ENCODE data around the gene GALNT16. TPM values are rescaled to one million over a fixed set of nuclear protein-coding genes. Genes with fewer than 3 reads are reported as not detected.

Gene GALNT16
- polyA plus RNA-seq, 1 donor = 24.1 TPM

DNA sequence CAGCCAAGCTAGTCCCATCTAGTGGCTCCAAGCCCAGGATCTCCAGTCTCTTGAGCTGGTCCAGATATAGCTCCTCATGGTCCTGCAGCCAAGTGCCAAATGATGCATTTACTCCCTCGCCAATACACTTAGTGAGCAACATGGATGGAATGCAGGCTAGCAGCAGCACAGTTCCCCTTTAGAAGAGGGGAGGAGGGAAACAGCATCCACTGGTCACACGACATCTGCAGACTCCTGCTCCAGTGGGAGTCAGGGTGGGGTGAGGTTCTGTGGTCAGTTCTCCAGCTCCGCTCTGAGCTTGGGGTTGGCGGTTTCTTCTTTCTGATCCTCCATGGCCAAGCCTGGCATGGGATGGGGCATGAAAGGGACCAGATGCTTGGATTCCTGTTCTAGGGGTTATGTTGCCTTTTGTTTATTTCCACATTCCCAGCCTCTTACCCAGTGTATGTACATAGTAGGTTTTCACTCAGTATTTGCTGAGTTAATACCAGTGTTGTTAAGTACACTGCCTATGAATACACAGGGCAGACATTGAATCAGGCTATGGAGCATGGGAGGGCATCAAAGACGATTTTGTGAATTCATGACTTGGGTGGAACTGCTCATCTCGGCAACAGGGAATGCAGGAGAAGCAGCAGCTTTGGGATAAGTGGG lies 57.3 kb downstream of the GALNT16 start:
- peak; percentile 44 for DNase-seq (ENCODE audit: low read depth)

- DNase-seq (ENCODE audit: low read depth) = no peak
These were observed 57.8 kb downstream of the GALNT16 start for GRCh38 chr14:69317780-69318179.

GRCh38 chr14:69318241-69318640 lies 58.3 kb downstream of the GALNT16 start:
- no peak for DNase-seq (ENCODE audit: low read depth)

GRCh38 chr14:69318901-69319475 lies 59.0 kb downstream of the GALNT16 start:
- DNase-seq (ENCODE audit: low read depth) = no peak

- DNase-seq (ENCODE audit: low read depth) = no peak
These were observed 60.0 kb downstream of the GALNT16 start for GRCh38 chr14:69319911-69320310.

DNA sequence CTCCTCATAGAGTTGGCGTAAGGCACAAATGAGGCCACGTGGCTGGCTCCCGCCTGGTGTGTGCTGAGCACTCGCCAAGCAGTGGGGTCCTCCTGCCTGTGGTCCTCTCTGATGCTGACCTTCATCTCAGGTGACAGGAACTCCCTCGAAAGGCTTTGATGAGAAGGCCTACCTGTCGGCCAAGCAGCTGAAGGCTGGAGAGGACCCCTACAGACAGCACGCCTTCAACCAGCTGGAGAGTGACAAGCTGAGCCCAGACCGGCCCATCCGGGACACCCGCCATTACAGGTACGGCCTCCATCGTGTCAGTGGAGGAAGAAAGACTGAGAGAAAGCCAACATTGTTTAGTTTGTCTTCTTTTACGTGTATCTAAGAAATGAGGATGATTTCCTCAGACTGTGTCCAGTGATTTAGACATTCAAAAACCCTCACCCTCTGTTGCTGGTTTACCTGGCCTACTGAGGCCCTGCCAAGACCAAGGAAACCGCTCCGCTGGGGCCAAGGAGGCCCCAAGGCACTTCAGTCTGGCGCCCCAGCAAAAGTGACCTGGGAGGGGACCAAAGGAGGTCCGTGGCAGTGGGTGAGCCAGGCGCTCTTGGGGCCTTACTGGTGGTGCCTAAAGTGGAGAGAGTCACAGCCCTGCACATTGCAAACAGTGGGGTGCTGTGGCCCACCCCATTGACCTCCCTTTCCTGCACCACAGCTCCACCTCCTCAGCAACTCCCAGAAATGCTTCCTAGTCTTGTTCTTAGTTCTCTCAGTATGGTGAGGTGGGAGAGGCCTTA lies 60.8 kb downstream of the GALNT16 start:
- DNase-seq (ENCODE audit: low read depth) = no peak

DNA sequence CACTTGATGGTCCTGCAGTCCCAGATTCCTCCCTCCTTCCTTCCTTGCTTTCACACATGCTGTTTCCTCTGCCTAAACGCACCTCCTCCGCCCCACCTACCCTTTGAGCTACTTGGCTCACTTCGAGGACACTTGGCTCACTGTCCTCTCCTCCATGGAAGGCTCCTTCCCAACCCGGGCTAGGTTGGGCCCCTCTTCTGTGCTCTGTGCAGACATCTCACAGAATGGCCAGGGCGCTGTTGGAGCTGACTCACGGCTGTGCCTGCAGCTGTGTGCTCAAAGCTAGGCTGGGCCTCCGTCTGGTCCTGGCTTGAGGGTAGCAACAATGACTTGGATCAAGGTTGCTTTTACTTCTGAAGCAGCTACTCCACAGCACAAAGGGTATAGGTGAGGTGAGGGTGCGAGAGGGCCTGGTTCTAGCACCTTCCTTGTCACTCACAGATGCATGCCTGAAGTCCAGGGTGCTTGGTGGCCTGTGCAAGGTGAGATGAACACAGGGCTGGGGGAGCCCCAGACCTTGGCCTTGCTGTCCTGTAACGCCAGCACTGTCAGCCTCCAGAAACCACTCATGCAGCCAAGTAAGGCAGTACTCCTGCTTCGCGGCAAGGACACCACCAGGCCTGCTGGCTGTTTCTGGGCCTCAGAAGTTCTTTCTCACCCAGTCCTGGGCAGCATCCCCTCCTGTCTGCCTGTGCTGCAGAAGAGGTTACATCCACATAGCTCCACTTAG lies 61.8 kb downstream of the GALNT16 start:
- DNase-seq (ENCODE audit: low read depth) = no peak

DNA sequence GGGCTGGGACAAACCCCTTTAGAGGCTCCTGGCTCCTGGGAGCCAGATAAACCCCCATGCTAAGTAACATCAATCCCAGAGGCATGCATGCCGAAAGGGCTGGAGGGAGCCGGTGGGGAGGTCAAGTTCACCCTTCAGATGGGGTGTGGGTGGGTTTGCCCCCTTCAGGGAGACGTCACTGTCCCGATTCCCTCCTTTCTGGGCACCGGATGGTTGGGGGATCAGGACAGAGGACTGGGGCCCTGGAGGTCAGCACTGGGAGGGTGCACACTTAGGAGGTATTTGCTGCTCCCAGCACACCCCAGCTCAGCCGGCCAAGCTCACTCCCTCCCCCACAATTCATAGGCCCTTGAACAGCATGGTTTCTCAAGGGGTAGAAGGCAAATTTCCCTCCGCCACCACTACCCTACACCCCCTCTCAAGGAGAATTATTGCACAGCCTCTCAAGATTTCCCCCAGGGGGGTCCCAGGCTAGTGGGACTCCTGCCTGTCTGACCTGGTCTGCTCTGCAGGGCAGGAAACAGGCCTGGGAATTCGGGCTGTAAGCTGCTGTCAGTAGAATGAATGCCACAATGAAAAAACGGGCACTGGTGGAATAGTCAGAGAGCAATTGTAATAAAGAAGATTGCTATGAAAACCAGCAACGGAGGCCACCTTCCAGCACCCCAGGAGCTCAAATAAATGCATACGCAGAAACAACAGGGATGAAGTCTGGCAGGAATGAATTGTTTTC lies 63.5 kb downstream of the GALNT16 start:
- DNase-seq (ENCODE audit: low read depth) = no peak

DNA sequence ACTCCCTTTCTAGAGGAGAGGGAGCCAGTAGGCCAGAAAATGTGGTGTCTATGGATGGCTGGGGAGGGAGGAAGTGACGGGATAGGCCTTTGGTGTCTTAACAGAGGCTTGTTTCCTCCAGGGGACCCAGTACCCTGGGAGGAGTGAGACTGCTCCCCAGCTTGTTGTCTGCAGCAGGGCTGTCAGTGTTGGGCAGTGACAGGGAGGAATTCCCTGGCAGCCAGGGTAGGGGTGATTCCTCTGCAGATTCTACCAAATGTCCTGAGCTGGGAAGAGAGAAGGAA lies 64.0 kb downstream of the GALNT16 start:
- no peak for DNase-seq (ENCODE audit: low read depth)

DNA sequence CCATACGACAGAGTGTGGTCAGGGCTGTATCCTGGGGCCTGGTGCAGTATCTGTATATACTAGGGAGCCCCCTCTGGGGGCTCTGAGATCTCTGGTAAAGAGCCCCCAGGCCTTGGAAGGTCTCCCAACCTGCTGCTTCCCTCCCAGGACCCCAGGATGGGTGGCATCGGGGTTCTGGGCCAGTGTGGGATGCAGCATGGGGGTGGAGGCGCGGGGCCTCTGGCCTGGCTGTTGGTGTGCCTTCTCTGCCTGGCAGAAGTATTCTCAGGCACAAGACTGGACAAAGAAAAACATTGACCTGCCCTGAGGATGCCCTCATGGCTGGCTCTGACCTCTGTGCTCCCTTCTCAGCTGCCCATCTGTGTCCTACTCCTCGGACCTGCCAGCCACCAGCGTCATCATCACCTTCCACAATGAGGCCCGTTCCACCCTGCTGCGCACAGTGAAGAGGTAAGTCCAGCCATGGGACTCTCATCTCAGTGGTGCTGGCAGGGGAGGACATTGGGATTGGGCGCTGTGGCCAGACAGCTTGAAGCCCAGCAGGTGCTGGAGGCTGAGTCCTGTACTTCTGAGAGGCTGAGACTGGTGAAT lies 64.5 kb downstream of the GALNT16 start:
- no peak for DNase-seq (ENCODE audit: low read depth)

- no peak for DNase-seq (ENCODE audit: low read depth)
These were observed 65.1 kb downstream of the GALNT16 start for GRCh38 chr14:69325086-69325485.

- DNase-seq (ENCODE audit: low read depth) = no peak
These were observed 65.8 kb downstream of the GALNT16 start for GRCh38 chr14:69325646-69326265.

GRCh38 chr14:69326611-69327010 lies 66.7 kb downstream of the GALNT16 start:
- no peak for DNase-seq (ENCODE audit: low read depth)

DNA sequence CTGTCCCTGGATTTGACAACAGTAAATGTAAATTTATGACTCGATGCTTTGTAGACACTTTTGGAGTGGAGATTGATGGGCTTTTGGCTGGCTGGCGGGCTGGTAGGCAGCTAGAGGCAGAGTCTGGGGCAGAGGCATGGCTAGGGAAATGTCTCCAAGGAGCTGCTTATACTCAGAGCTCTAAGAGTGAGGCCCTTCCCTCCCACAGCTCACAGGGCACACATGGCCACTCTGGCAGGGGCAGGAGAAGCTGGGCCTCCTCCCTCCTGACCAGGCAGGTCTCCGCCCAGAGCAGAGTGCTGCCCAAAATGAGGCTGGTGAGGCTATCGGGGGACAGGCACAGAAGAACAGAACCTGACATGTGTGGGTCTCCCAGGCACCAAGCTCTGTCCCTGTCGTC lies 67.5 kb downstream of the GALNT16 start:
- no peak for DNase-seq (ENCODE audit: low read depth)

- DNase-seq (ENCODE audit: low read depth) = no peak
These were observed 68.4 kb downstream of the GALNT16 start for GRCh38 chr14:69328317-69328716.

DNA sequence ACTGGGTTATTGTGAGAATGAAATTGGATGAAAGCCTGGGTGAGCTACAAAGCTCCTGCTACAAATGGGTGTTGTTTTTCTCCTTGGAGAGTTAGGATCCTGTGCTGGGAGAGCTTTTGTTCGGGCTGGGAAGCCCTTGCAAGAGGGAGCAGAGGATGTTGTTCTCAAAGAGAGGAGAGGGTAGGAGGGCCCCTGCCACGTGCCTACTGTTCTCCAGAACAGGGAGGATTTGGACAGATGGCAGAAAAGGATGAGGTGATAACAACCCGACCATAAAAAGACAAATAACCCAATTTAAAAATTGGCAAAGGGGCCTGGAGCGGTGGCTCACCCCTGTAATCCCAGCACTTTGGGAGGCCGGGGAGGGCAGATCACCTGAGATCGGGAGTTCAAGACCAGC lies 68.8 kb downstream of the GALNT16 start:
- no peak for DNase-seq (ENCODE audit: low read depth)

DNA sequence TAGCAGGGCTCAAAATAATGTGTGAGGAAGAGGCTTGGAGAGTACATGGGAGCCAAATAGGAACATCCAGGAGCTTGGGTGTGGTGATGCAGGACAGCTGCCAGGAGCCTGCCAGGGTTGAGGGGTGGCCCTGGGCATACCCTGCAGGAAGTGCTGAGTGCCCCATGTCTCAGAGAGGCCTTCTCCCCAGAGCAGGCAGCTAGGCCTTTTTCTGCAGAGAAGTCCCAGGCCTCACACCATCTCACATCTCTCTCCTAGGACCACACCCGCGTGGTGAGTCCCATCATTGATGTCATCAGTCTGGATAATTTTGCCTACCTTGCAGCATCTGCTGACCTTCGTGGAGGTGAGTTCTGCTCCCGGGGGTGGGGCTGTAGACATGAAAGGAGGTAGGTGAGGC lies 71.2 kb downstream of the GALNT16 start:
- no peak for DNase-seq (ENCODE audit: low read depth)

DNA sequence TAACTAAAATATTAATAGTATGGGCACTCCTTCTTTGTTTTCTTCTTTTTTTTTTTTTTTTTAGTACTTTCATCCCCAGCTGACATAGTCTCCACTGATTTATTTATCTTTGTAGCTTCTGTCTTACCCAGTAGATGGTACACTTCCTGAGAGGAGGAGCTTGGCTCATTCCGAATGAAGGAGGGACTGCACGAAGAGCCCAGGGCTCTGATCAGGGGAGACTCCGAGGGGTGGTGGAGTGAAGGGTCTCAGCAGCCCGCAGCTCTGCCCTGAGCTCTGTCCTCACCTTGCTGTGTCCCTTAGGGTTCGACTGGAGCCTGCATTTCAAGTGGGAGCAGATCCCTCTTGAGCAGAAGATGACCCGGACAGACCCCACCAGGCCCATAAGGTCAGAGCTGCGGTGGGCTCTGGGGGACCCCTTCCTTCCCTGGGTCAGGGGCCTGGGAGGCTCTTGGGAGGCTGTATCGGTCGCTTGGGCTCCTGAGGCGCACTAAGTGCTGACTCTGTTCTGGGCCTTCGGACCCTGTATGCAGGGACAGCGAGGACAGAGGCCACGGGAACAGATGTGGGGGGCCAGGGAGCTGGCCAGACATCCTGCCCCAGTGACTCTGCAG lies 72.9 kb downstream of the GALNT16 start:
- DNase-seq (ENCODE audit: low read depth) = no peak

DNA sequence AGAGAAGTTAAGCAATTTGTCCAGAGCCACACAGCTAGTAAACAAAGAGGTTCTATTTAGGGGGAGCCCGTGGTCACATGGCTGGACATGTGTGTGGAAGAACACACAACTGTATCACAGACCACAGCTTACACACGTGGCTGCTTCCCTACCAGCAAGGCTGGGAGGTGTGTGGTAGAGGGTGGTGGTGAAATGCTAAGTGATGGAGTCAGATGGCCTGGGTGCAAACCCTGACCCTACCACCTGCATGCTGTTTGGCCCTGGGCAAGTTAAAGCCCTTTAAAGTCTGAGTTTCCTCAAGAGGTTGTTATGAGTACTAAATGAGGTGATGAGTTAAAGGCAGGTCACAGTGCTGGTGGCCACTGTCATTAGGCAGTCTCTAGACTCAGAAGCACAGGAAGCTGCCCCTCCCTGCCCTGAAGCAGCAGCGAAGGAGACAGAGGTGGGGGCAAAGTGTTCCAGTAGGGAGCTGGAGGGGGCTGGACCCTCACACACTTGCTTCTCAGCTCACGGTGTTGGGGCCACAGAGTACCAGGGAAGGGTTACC lies 73.9 kb downstream of the GALNT16 start:
- no peak for DNase-seq (ENCODE audit: low read depth)

GRCh38 chr14:69334576-69334975 lies 74.6 kb downstream of the GALNT16 start:
- DNase-seq (ENCODE audit: low read depth) = no peak
